ENCODE measurements around the gene ZNF783.

Gene ZNF783

DNA sequence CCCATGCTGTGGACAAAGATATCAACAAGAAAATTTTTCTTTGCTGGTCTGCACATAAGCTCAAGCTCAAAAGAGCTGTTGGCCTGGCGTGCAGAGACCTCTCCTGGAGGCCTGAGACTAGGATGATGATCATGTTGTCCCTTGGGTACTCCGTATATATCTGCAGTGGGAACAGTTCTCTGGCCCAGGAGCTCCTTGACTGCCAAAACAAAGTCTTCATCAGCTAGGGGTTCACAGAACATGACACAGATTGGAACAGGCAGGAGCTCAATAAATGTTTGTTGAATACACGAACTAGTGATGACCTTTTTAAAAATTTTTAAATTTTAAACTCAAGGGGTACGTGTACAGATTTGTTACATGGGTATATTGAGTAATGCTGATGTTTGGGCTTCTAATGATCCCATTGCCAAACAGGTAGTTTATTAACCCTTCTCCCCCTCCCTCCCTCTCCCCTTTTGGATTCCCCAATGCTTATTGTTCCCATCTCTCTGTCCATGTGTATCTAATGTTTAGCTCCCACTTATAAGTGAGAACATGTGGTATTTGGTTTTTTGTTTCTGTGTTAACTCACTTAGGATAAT is 49.1 kb downstream of the ZNF783 start:
- Histone ChIP-seq H2BK120ac (ENCODE audit: low read depth, low read length) (no peak overlapping the region), H2BK5ac (ENCODE audit: low read depth, low read length, poor library complexity, severe bottlenecking) (no peak overlapping the region), H2AK5ac (ENCODE audit: low read length, severe bottlenecking) (no peak overlapping the region), H3K4me3 (ENCODE audit: insufficient read depth in 1 of 2, low read depth in 1 of 2, low read length in 2 of 2) (no peak overlapping the region), H3K9ac (ENCODE audit: low read length) (no peak overlapping the region), H4K8ac (ENCODE audit: low read length) (no peak overlapping the region), H2AFZ (ENCODE audit: low read depth, low read length) (no peak overlapping the region), H3K23ac (ENCODE audit: low read length in 2 of 2) (no peak overlapping the region), H3K9me3 (ENCODE audit: control insufficient read depth, low read length) (no peaks in the 10 kb centered on the region), H3K4ac (ENCODE audit: low read depth in 1 of 2, low read length in 2 of 2) (no peak overlapping the region), H4K91ac (ENCODE audit: low read length) (no peak overlapping the region), H3K79me1 (replicated peaks; ENCODE audit: low read length, poor library complexity, severe bottlenecking) (no peaks in the 10 kb centered on the region), H3K4me1 (ENCODE audit: control insufficient read depth, insufficient read depth, low read depth, low read length) (no peaks in the 10 kb centered on the region), H3K27me3 (ENCODE audit: control insufficient read depth in 1 of 2, insufficient read depth in 1 of 2, low read length in 2 of 2) (no peaks in the 10 kb centered on the region), H3K27ac (ENCODE audit: low read length, poor library complexity, severe bottlenecking) (no peak overlapping the region), H2BK15ac (ENCODE audit: low read depth, poor library complexity, severe bottlenecking) (no peak overlapping the region), H3K36me3 (ENCODE audit: control insufficient read depth in 1 of 2, insufficient read depth in 2 of 2, low read depth in 1 of 2, low read length in 2 of 2) (no peaks in the 10 kb centered on the region), H3K14ac (ENCODE audit: low read length in 2 of 2) (no peak overlapping the region), H3K18ac (ENCODE audit: low read depth in 1 of 2, low read length in 2 of 2) (no peak overlapping the region), H3K4me2 (ENCODE audit: low read length, poor library complexity, severe bottlenecking) (no peak overlapping the region), H2BK12ac (ENCODE audit: low read length in 2 of 2) (no peak overlapping the region)
- 65% methylated on average over 3 of the region's 4 CpGs for WGBS
- DNase-seq: no peak

DNA sequence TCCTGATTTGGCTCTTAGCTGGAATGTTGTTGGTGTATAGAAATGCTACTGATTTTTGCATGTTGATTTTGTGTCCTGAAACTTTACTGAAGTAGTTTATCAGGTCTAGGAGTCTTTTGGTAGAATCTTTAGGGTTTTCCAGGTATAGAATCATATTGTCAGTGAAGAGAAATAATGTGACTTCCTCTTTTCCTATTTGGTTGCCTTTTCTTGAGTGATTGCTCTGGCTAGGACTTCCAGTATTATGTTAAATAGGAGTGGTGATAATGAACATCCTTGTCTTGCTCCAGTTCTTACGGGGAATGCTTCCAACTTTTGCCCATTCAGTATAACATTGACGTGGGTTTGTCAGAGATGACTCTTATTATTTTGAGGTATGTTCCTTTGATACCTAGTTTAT is 52.0 kb downstream of the ZNF783 start:
- H3K4me3 ChIP-seq (ENCODE audit: insufficient read depth in 1 of 2, low read depth in 1 of 2, low read length in 2 of 2): no peak overlapping the region
- no peak overlapping the region for H3K14ac ChIP-seq (ENCODE audit: low read length in 2 of 2)
- no peak overlapping the region for H2BK120ac ChIP-seq (ENCODE audit: low read depth, low read length)
- H3K9ac ChIP-seq (ENCODE audit: low read length): no peak overlapping the region
- H4K8ac ChIP-seq (ENCODE audit: low read length): no peak overlapping the region
- no peaks in the 10 kb centered on the region for H3K36me3 ChIP-seq (ENCODE audit: control insufficient read depth in 1 of 2, insufficient read depth in 2 of 2, low read depth in 1 of 2, low read length in 2 of 2)
- H2AFZ ChIP-seq (ENCODE audit: low read depth, low read length): no peak overlapping the region
- no peak overlapping the region for H2BK15ac ChIP-seq (ENCODE audit: low read depth, poor library complexity, severe bottlenecking)
- H2BK5ac ChIP-seq (ENCODE audit: low read depth, low read length, poor library complexity, severe bottlenecking): no peak overlapping the region
- H3K4me1 ChIP-seq (ENCODE audit: control insufficient read depth, insufficient read depth, low read depth, low read length): no peaks in the 10 kb centered on the region
- H3K9me3 ChIP-seq (ENCODE audit: control insufficient read depth, low read length): no peaks in the 10 kb centered on the region
- no peak overlapping the region for H3K18ac ChIP-seq (ENCODE audit: low read depth in 1 of 2, low read length in 2 of 2)
- 84% methylated on average over 2 of the region's 2 CpGs for WGBS
- H3K79me1 ChIP-seq (replicated peaks; ENCODE audit: low read length, poor library complexity, severe bottlenecking): no peaks in the 10 kb centered on the region
- DNase-seq: no peak
- no peak overlapping the region for H3K4me2 ChIP-seq (ENCODE audit: low read length, poor library complexity, severe bottlenecking)
- H4K91ac ChIP-seq (ENCODE audit: low read length): no peak overlapping the region
- no peak overlapping the region for H3K4ac ChIP-seq (ENCODE audit: low read depth in 1 of 2, low read length in 2 of 2)
- H3K27me3 ChIP-seq (ENCODE audit: control insufficient read depth in 1 of 2, insufficient read depth in 1 of 2, low read length in 2 of 2): peaks cover 13 to 16% of the 10 kb centered on the region in 2 experiments
- no peak overlapping the region for H2AK5ac ChIP-seq (ENCODE audit: low read length, severe bottlenecking)
- H2BK12ac ChIP-seq (ENCODE audit: low read length in 2 of 2): no peak overlapping the region
- no peak overlapping the region for H3K27ac ChIP-seq (ENCODE audit: low read length, poor library complexity, severe bottlenecking)
- no peak overlapping the region for H3K23ac ChIP-seq (ENCODE audit: low read length in 2 of 2)

DNA sequence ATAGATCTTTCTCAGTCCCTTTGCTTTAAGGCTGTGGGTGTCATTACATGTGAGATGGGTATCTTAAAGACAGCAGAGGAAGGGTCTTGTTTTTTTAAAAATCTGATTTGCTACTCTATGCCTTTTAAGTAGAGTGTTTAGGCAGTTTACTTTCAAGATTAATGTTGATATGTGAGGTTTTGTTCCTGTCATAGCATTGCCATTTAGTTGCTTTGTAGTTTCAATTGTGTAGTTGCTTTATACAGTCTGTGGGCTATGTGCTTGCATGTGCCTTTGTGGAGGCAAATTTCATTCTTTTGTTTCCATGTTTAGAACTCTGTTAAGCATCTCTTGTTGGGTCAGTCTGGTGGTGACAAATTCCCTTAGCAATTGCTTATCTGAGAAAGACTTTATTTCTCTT is 54.6 kb downstream of the ZNF783 start:
- Histone ChIP-seq H3K36me3 (ENCODE audit: control insufficient read depth in 1 of 2, insufficient read depth in 2 of 2, low read depth in 1 of 2, low read length in 2 of 2) (no peaks in the 10 kb centered on the region), H2AFZ (ENCODE audit: low read depth, low read length) (no peak overlapping the region), H3K4me2 (ENCODE audit: low read length, poor library complexity, severe bottlenecking) (no peak overlapping the region)

DNA sequence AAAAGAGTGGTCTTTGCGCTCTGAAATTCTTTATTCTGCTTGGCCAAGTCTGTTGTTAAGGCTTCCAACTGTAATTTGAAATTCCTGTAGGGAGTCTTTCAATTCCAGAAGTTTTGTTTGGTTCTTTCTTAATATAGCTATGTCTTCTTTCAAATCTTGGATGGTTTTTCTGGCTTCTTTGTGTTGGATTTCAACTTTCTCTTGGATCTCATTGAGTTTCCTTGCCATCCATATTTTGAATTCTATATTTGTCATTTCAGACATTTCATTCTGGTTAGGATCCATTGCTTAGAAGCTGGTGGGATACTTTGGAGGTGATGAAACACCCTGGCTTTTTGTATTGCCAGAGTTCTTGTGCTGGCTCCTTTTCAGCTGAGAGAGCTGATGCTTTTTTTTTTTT is 55.5 kb downstream of the ZNF783 start:
- no peak overlapping the region for H2AK5ac ChIP-seq (ENCODE audit: low read length, severe bottlenecking)
- no peak overlapping the region for H3K27ac ChIP-seq (ENCODE audit: low read length, poor library complexity, severe bottlenecking)

More for the DNA sequence above, 54.6 kb downstream of the ZNF783 start:
- Histone ChIP-seq H3K9me3 (ENCODE audit: control insufficient read depth, low read length) (no peaks in the 10 kb centered on the region), H3K9ac (ENCODE audit: low read length) (no peak overlapping the region), H3K4me1 (ENCODE audit: control insufficient read depth, insufficient read depth, low read depth, low read length) (no peaks in the 10 kb centered on the region), H3K4me3 (ENCODE audit: insufficient read depth in 1 of 2, low read depth in 1 of 2, low read length in 2 of 2) (no peak overlapping the region), H3K4ac (ENCODE audit: low read depth in 1 of 2, low read length in 2 of 2) (no peak overlapping the region), H2BK5ac (ENCODE audit: low read depth, low read length, poor library complexity, severe bottlenecking) (no peak overlapping the region), H3K18ac (ENCODE audit: low read depth in 1 of 2, low read length in 2 of 2) (no peak overlapping the region), H4K91ac (ENCODE audit: low read length) (no peak overlapping the region), H3K23ac (ENCODE audit: low read length in 2 of 2) (no peak overlapping the region), H3K14ac (ENCODE audit: low read length in 2 of 2) (no peak overlapping the region), H2AK5ac (ENCODE audit: low read length, severe bottlenecking) (no peak overlapping the region), H2BK120ac (ENCODE audit: low read depth, low read length) (no peak overlapping the region), H2BK15ac (ENCODE audit: low read depth, poor library complexity, severe bottlenecking) (no peak overlapping the region), H4K8ac (ENCODE audit: low read length) (no peak overlapping the region), H3K27ac (ENCODE audit: low read length, poor library complexity, severe bottlenecking) (no peak overlapping the region), H3K27me3 (ENCODE audit: control insufficient read depth in 1 of 2, insufficient read depth in 1 of 2, low read length in 2 of 2) (peaks cover 14 to 16% of the 10 kb centered on the region in 2 experiments), H3K79me1 (replicated peaks; ENCODE audit: low read length, poor library complexity, severe bottlenecking) (no peaks in the 10 kb centered on the region), H2BK12ac (ENCODE audit: low read length in 2 of 2) (no peak overlapping the region)
- DNase-seq: no peak

More for the DNA sequence above, 55.5 kb downstream of the ZNF783 start:
- Histone ChIP-seq H3K9ac (ENCODE audit: low read length) (no peak overlapping the region), H3K14ac (ENCODE audit: low read length in 2 of 2) (no peak overlapping the region), H2AFZ (ENCODE audit: low read depth, low read length) (no peak overlapping the region), H2BK5ac (ENCODE audit: low read depth, low read length, poor library complexity, severe bottlenecking) (no peak overlapping the region), H3K18ac (ENCODE audit: low read depth in 1 of 2, low read length in 2 of 2) (no peak overlapping the region), H4K8ac (ENCODE audit: low read length) (no peak overlapping the region), H2BK120ac (ENCODE audit: low read depth, low read length) (no peak overlapping the region), H3K79me1 (replicated peaks; ENCODE audit: low read length, poor library complexity, severe bottlenecking) (no peaks in the 10 kb centered on the region), H3K36me3 (ENCODE audit: control insufficient read depth in 1 of 2, insufficient read depth in 2 of 2, low read depth in 1 of 2, low read length in 2 of 2) (no peaks in the 10 kb centered on the region), H3K4me2 (ENCODE audit: low read length, poor library complexity, severe bottlenecking) (no peak overlapping the region), H4K91ac (ENCODE audit: low read length) (no peak overlapping the region), H3K23ac (ENCODE audit: low read length in 2 of 2) (no peak overlapping the region), H3K4me1 (ENCODE audit: control insufficient read depth, insufficient read depth, low read depth, low read length) (peaks cover 1% of the 10 kb centered on the region), H3K4me3 (ENCODE audit: insufficient read depth in 1 of 2, low read depth in 1 of 2, low read length in 2 of 2) (no peak overlapping the region), H3K9me3 (ENCODE audit: control insufficient read depth, low read length) (no peaks in the 10 kb centered on the region), H3K4ac (ENCODE audit: low read depth in 1 of 2, low read length in 2 of 2) (no peak overlapping the region), H3K27me3 (ENCODE audit: control insufficient read depth in 1 of 2, insufficient read depth in 1 of 2, low read length in 2 of 2) (peaks cover 14 to 16% of the 10 kb centered on the region in 2 experiments), H2BK12ac (ENCODE audit: low read length in 2 of 2) (no peak overlapping the region), H2BK15ac (ENCODE audit: low read depth, poor library complexity, severe bottlenecking) (no peak overlapping the region)
- no peak for DNase-seq
- WGBS: 85% methylated on average over 1 of the region's 1 CpG

Measured in mesenchymal stem cell (in vitro differentiated cells and primary cell).